Mammary microvascular endothelial cell (primary cell): ENCODE results near the gene RETSAT. TPM values are rescaled to one million over a fixed set of nuclear protein-coding genes. Genes with fewer than 3 reads are reported as not detected.

Source experiments
- total RNA-seq: library from RNA; depleted of rRNA; stranded (reverse); fragments of >200 nt; gene quantifications from 2 replicates; pipeline ENCODE4 v1.2.3, GENCODE V29; 2015

The RETSAT gene
- 52.6 and 56.9 TPM in 2 replicates for total RNA-seq

GRCh38 chr2:85354286-85355072 lies at the start of gene RETSAT, which contains the start of gene ELMOD3:
Gene RETSAT, minus strand, starts transcription at chr2:85354528. Its CDS starts 21 bp downstream, at chr2:85354507.
Gene ELMOD3, plus strand, starts transcription at chr2:85354769. Its CDS starts 2,430 bp downstream, at chr2:85357199.

DNA sequence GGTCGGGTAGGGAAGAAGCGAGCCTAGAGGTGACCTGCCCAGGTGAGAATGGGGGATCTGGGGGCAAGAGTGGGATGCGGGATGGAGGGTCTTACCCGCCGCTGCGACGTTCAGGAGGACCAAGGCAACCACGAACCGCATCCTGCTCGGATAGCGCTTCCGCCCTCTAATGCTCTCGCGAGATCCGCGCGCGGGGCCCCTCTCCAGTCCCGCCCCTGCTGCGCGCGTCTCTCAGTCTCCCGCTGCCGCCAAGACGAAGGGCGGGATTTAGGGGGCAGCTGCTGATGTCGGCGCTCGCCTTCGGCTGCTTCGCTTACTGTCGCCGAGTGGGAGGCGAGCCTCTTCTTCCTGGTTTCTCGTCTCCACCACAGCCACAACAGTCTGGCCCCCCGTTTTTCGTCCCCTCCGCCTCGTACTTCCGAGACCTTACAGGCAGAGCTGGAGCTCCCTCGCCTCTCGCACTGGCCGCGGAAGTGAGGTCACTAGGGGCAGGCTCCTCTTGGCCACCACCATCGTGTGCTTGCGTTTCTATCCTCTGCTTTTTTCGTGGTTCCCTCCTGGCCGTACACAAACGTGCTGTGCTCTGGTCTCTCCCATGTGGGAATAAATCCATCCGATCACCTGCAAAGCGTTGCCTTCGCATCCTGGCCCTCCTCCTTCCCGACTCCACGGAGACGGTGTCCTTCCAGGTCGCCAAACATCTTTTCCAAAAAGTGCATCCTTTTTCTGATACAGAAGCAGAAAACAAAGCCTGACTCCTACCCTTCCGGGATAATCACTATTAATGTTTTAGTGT lies 26.3 kb downstream of the RETSAT start, which contains the start of gene TGOLN2:
TSS of gene TGOLN2 (minus strand) at position 168 of the 796 bp plus-strand sequence. CDS start at position 141, 27 bp downstream.

Other genes with a start within 250 kb of the RETSAT start
- gene TCF7L1, start 221.1 kb downstream of the RETSAT start, total RNA-seq, result 2.7 and 2.8 TPM in 2 replicates
- 88.4 and 101 TPM in 2 replicates for gene TGOLN2, start 26.5 kb downstream of the RETSAT start, total RNA-seq
- gene ELMOD3, start 241 bp upstream of the RETSAT start, total RNA-seq, result 10.3 and 10.7 TPM in 2 replicates
- 110 and 148 TPM in 2 replicates for gene CAPG, start 55.8 kb upstream of the RETSAT start, total RNA-seq
- gene SH2D6, start 64.2 kb upstream of the RETSAT start, total RNA-seq, result not detected in 2 replicates
- gene MAT2A, start 184.6 kb upstream of the RETSAT start, total RNA-seq, result 103 and 109 TPM in 2 replicates
- gene GGCX, start 207.0 kb upstream of the RETSAT start, total RNA-seq, result 28.7 and 47.6 TPM in 2 replicates
- gene VAMP8, start 223.1 kb upstream of the RETSAT start, total RNA-seq, result 2.5 and 2.9 TPM in 2 replicates
- gene VAMP5, start 229.9 kb upstream of the RETSAT start, total RNA-seq, result 201 and 217 TPM in 2 replicates
- 204 and 256 TPM in 2 replicates for gene RNF181, start 241.2 kb upstream of the RETSAT start, total RNA-seq
- gene TMEM150A, start 248.2 kb upstream of the RETSAT start, total RNA-seq, result 13.0 and 13.6 TPM in 2 replicates